IMR-90 (cell line): ENCODE data around the gene MTG1.

Source experiments
- CEBPB ChIP-seq: IDR thresholded peaks from 2 replicates; pipeline ENCODE4 v1.6.1; 2012; ENCODE audit warnings: low read depth, low read length, improper control_type of control experiment
- CHD1 ChIP-seq: IDR thresholded peaks from 2 replicates; pipeline ENCODE4 v1.6.1; 2012; ENCODE audit warnings: low read depth, low read length, improper control_type of control experiment
- CTCF ChIP-seq: conservative IDR thresholded peaks from 2 replicates; pipeline ENCODE4 v1.5.1; 2012; ENCODE audit warnings: mild to moderate bottlenecking, low read depth, low read length, improper control_type of control experiment
- ELK1 ChIP-seq: fragments of 150-350 bp; IDR thresholded peaks from 2 replicates; pipeline ENCODE4 v1.6.1; 2016; ENCODE audit warnings: low read depth, mild to moderate bottlenecking, low read length, moderate library complexity, borderline replicate concordance
- MAFK ChIP-seq: IDR thresholded peaks from 2 replicates; pipeline ENCODE4 v1.6.1; 2012; ENCODE audit warnings: low read depth, low read length, improper control_type of control experiment
- NFE2L2 ChIP-seq: fragments of 150-350 bp; IDR thresholded peaks from 2 replicates; pipeline ENCODE4 v1.6.1; 2016; ENCODE audit warnings: low read depth, mild to moderate bottlenecking, low read length
- POLR2A ChIP-seq: IDR thresholded peaks from 2 replicates; pipeline ENCODE4 v1.6.1; 2012; ENCODE audit warnings: mild to moderate bottlenecking, low read depth, low read length
- RAD21 ChIP-seq: IDR thresholded peaks from 2 replicates; pipeline ENCODE4 v1.6.1; 2012; ENCODE audit warnings: low read length, improper control_type of control experiment
- RCOR1 ChIP-seq: IDR thresholded peaks from 2 replicates; pipeline ENCODE4 v1.6.1; 2012; ENCODE audit warnings: mild to moderate bottlenecking, low read length, improper control_type of control experiment; ENCODE audit not compliant: insufficient replicate concordance
- RFX5 ChIP-seq: IDR thresholded peaks from 2 replicates; pipeline ENCODE4 v1.8.0; 2012; ENCODE audit warnings: low read depth, mild to moderate bottlenecking, low read length, moderate library complexity
- SMC3 ChIP-seq: fragments of 150-350 bp; IDR thresholded peaks from 2 replicates; pipeline ENCODE4 v1.6.1; 2016; ENCODE audit warnings: low read depth, mild to moderate bottlenecking, antibody characterized with exemption, low read length, moderate library complexity
- USF2 ChIP-seq: fragments of 150-350 bp; IDR thresholded peaks from 2 replicates; pipeline ENCODE4 v1.6.1; 2017; ENCODE audit warnings: mild to moderate bottlenecking, antibody characterized with exemption, low read length, low read depth

- no peak for TF ChIP-seq CTCF
- no peak for TF ChIP-seq POLR2A
- no peak for TF ChIP-seq USF2
- TF ChIP-seq MAFK: no peak
- TF ChIP-seq SMC3: no peak
- no peak for TF ChIP-seq RFX5
- TF ChIP-seq CEBPB: no peak
- TF ChIP-seq RAD21: no peak
- no peak for TF ChIP-seq ELK1
- no peak for TF ChIP-seq RCOR1
- TF ChIP-seq CHD1: no peak
- no peak for TF ChIP-seq NFE2L2
Observed at GRCh38 chr10:133421336-133422222, 27.6 kb downstream of the MTG1 start.
